ENCODE results near the gene ITPRIP. TPM values are rescaled to one million over a fixed set of nuclear protein-coding genes. Genes with fewer than 3 reads are reported as not detected.
A peak's percentile ranks its signal among the peaks of the same experiment; 100 is the strongest.

The ITPRIP gene
- total and polyA plus RNA-seq, 8 donors = 1.8 to 7.1 (median 2.6) TPM

- ATAC-seq (no peak), DNase-seq (no peak), FAIRE-seq (no peak)
- H3K27ac ChIP-seq = no peak overlapping the region
- H3K9me3 ChIP-seq = no peaks in the 10 kb centered on the region
- peak overlapping the region in 3 of 4 donors; percentile 67 to 84 (median 84) for H3K4me3 ChIP-seq
- 93% methylated on average over 14 of the region's 14 CpGs for WGBS, 2 donors
- H3K4me1 ChIP-seq = peaks cover 0 to 11% (median 7%) of the 10 kb centered on the region in 3 donors
- H3K27me3 ChIP-seq = no peaks in the 10 kb centered on the region
- intact Hi-C loops (cut with DNase I) = no loop called here
- no peak for TF ChIP-seq CTCF (IDR thresholded peaks at IDR 0.05)
- peaks cover 0 to 24% (median 6%) of the 10 kb centered on the region in 3 donors for H3K36me3 ChIP-seq
Measured at GRCh38 chr10:104267721-104268404, 70.4 kb downstream of the ITPRIP start.

- WGBS, 2 donors = 77 to 78% methylated on average over 5 of the region's 5 CpGs
- H3K36me3 ChIP-seq = peaks cover 0 to 25% (median 6%) of the 10 kb centered on the region in 3 donors
- no peak for FAIRE-seq
Measured at GRCh38 chr10:104264783-104265182, 73.5 kb downstream of the ITPRIP start.

GRCh38 chr10:104262055-104262454, 76.2 kb downstream of the ITPRIP start:
- FAIRE-seq (no peak), DNase-seq (no peak), ATAC-seq (no peak)
- H3K27me3 ChIP-seq = no peaks in the 10 kb centered on the region
- peaks cover 0 to 25% (median 9%) of the 10 kb centered on the region in 3 donors for H3K36me3 ChIP-seq
- WGBS, 2 donors = 76 to 81% methylated on average over 5 of the region's 5 CpGs
- H3K9me3 ChIP-seq = no peaks in the 10 kb centered on the region
- no peak for TF ChIP-seq CTCF (IDR thresholded peaks at IDR 0.05)
- H3K4me1 ChIP-seq = peaks cover 0 to 24% (median 5%) of the 10 kb centered on the region in 3 donors
- H3K4me3 ChIP-seq = no peak overlapping the region
- H3K27ac ChIP-seq = no peak overlapping the region
- intact Hi-C loops (cut with DNase I) = no loop called here

More at GRCh38 chr10:104264783-104265182, 73.5 kb downstream of the ITPRIP start:
- Histone ChIP-seq H3K4me1 (peaks cover 0 to 18% (median 7%) of the 10 kb centered on the region in 3 donors), H3K4me3 (no peak overlapping the region), H3K9me3 (no peaks in the 10 kb centered on the region), H3K27me3 (no peaks in the 10 kb centered on the region), H3K27ac (no peak overlapping the region)
- ATAC-seq = no peak
- intact Hi-C loops (cut with DNase I) = no loop called here
- no peak for DNase-seq
- TF ChIP-seq CTCF (IDR thresholded peaks at IDR 0.05) = no peak

- Histone ChIP-seq H3K4me1 (peaks cover 5 to 35% (median 16%) of the 10 kb centered on the region in 3 donors), H3K27ac (peak overlapping the region in 1 of 4 donors; percentile 17), H3K4me3 (no peak overlapping the region), H3K36me3 (peaks cover 0 to 14% (median 9%) of the 10 kb centered on the region in 3 donors), H3K27me3 (no peaks in the 10 kb centered on the region), H3K9me3 (no peaks in the 10 kb centered on the region)
- FAIRE-seq (no peak), DNase-seq (no peak), ATAC-seq (no peak)
- 44 to 65% methylated on average over 3 of the region's 3 CpGs for WGBS, 2 donors
- intact Hi-C loops (cut with DNase I) = no loop called here
- no peak for TF ChIP-seq CTCF (IDR thresholded peaks at IDR 0.05)
Measured at GRCh38 chr10:104260775-104261115, 77.5 kb downstream of the ITPRIP start.
